ENCODE data around the gene ABCF1. TPM values are rescaled to one million over a fixed set of nuclear protein-coding genes. Genes with fewer than 3 reads are reported as not detected.

Gene ABCF1
- total and polyA plus RNA-seq, 9 of the 15 experiments (the other 6 are each of a cell fraction or from before 2014, with no cell fraction given): 41.6 to 193 (median 102) TPM

DNA sequence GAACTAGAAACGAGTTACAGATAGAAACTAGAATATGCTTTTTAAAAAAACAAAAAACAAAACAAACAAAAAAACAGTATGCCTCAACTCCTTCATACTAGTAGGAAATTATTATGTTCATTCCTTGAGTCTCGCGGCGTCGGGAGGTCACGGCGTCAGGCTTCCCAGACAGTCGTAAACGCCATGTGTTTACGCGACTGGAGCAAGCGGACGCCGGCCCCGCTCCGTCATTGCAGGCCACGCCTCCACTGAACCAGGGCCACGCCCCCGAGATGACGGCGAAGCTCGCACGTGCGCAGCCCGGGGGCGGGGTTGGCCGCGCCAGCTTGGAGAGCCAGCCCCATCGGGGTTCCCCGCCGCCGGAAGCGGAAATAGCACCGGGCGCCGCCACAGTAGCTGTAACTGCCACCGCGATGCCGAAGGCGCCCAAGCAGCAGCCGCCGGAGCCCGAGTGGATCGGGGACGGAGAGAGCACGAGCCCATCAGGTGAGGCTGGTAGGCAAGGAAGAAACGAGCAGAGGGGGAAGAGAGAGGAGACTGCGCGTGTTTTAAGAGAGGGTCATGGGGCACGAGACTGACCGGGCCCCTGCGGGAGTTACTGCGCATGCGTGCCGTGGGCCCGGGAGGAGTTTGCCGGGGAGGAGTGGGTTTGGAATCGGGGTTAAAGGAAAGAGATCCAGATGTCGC lies at the start of gene ABCF1 (continued):
- TF ChIP-seq, protein P1, sequence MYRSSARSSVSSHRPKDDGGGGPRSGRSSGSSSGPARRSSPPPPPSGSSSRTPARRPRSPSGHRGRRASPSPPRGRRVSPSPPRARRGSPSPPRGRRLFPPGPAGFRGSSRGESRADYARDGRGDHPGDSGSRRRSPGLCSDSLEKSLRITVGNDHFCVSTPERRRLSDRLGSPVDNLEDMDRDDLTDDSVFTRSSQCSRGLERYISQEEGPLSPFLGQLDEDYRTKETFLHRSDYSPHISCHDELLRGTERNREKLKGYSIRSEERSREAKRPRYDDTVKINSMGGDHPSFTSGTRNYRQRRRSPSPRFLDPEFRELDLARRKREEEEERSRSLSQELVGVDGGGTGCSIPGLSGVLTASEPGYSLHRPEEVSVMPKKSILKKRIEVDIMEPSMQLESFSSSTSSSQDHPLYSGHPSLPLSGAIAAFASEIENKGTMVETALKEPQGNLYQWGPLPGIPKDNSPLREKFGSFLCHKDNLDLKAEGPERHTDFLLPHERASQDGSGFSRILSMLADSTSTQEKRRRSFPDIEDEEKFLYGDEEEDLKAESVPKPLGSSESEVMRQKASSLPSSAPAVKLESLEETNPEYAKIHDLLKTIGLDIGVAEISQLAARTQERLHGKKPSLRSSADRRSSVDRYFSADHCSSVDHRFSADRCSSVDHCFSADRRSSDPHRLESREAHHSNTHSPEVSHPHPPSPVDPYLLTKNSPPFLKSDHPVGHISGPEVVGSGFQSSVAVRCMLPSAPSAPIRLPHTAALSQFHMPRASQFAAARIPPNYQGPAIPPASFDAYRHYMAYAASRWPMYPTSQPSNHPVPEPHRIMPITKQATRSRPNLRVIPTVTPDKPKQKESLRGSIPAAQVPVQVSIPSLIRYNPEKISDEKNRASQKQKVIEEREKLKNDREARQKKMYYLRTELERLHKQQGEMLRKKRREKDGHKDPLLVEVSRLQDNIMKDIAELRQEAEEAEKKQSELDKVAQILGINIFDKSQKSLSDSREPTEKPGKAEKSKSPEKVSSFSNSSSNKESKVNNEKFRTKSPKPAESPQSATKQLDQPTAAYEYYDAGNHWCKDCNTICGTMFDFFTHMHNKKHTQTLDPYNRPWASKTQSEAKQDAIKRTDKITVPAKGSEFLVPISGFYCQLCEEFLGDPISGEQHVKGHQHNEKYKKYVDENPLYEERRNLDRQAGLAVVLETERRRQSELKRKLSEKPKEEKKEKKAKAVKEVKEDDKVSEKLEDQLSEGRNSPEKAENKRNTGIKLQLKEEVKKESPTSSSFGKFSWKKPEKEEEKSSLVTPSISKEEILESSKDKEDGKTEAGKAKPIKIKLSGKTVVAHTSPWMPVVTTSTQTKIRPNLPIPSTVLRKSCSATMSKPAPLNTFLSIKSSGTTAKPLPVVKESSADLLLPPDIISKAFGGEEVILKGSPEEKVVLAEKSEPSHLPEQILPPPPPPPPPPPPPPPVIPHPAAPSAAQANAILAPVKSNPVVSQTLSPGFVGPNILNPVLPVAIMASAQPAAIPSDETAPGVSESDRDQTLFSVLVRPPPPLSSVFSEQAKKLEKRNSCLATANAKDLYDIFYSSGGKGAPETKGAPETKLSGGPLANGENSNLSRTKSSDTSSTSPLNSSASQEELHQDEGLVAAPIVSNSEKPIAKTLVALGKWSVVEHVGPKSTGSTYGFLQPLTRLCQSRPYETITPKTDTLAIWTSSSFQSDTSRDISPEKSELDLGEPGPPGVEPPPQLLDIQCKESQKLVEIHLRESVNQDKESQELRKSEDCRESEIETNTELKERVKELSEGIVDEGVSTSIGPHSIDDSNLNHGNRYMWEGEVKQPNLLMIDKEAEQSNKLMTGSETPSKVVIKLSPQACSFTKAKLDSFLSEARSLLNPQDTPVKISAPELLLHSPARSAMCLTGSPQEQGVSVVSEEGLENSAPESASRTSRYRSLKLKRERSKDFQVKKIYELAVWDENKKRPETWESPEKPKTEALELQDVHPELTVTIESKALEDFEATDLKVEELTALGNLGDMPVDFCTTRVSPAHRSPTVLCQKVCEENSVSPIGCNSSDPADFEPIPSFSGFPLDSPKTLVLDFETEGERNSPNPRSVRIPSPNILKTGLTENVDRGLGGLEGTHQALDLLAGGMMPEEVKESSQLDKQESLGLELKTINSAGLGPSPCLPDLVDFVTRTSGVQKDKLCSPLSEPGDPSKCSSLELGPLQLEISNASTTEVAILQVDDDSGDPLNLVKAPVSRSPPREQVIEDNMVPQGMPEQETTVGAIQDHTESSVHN (IDR thresholded peaks at IDR 0.05; ENCODE audit: borderline replicate concordance in 1 of 2, low read depth in 1 of 2): peak in 1 of 2 experiments; percentile 84; a peak in 2 of 4 replicates
- TF ChIP-seq ZNF212 (CRISPR knock-in tag; IDR thresholded peaks at IDR 0.05): peak; percentile 84
- TF ChIP-seq ZNF740 (CRISPR knock-in tag; IDR thresholded peaks at IDR 0.05): no peak
- TF ChIP-seq ZNF740 (tag; IDR thresholded peaks at IDR 0.05): no peak
- TF ChIP-seq ATF1 (CRISPR knock-in tag; IDR thresholded peaks at IDR 0.05): peak; percentile 83
- peak; percentile 96 for TF ChIP-seq ATF1 (tag; IDR thresholded peaks at IDR 0.05)
- TF ChIP-seq, protein P2, sequence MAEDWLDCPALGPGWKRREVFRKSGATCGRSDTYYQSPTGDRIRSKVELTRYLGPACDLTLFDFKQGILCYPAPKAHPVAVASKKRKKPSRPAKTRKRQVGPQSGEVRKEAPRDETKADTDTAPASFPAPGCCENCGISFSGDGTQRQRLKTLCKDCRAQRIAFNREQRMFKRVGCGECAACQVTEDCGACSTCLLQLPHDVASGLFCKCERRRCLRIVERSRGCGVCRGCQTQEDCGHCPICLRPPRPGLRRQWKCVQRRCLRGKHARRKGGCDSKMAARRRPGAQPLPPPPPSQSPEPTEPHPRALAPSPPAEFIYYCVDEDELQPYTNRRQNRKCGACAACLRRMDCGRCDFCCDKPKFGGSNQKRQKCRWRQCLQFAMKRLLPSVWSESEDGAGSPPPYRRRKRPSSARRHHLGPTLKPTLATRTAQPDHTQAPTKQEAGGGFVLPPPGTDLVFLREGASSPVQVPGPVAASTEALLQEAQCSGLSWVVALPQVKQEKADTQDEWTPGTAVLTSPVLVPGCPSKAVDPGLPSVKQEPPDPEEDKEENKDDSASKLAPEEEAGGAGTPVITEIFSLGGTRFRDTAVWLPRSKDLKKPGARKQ (CRISPR knock-in tag; IDR thresholded peaks at IDR 0.05): no peak
- TF ChIP-seq GABPA (tag; conservative IDR thresholded peaks at IDR 0.05; ENCODE audit: low read depth): peak; percentile 99
- no peak for TF ChIP-seq PURB (CRISPR knock-in tag; IDR thresholded peaks at IDR 0.05; ENCODE audit: low read depth)
- TF ChIP-seq NFE2 (IDR thresholded peaks at IDR 0.05; ENCODE audit: low read depth): no peak
- peak; percentile 98 for TF ChIP-seq NRF1 (conservative IDR thresholded peaks at IDR 0.05 in 1 of 2, IDR thresholded peaks at IDR 0.05 in 1 of 2)
- no peak for TF ChIP-seq ZNF57 (CRISPR knock-in tag; IDR thresholded peaks at IDR 0.05)
- TF ChIP-seq HDAC8 (tag; IDR thresholded peaks at IDR 0.05): 0 out of 2 replicates have a peak, but pooled peaks have one; percentile 62
- peak; percentile 77 for TF ChIP-seq PKNOX1 (IDR thresholded peaks at IDR 0.05)

Measured in K562 (cell line).